Retinal pigment epithelial cell (primary cell): ENCODE data around the gene KRT5.
"Not testable (repeated sequence)": the region's sequence is repeated elsewhere in the genome, so short reads cannot be mapped to it uniquely, and the experiment has no call there.

ENCODE experiments used
- DNase-seq: peaks from one replicate; pipeline ENCODE4 v3.0.0-alpha.2; 2010; ENCODE audit warnings: low read depth
- H3K4me3 ChIP-seq: 2 replicates; pipeline ENCODE4 v1.5.1; 2011; ENCODE audit warnings: mild to moderate bottlenecking, low read length, control low read depth, moderate library complexity
- CTCF ChIP-seq: conservative IDR thresholded peaks from 2 replicates; pipeline ENCODE4 v1.5.1; 2011; ENCODE audit warnings: low read depth, low read length, control low read depth, inconsistent platforms

The KRT5 gene

GRCh38 chr12:52488736-52489135 is 31.5 kb downstream of the KRT5 start:
- no peak for TF ChIP-seq CTCF

GRCh38 chr12:52487744-52488443 is 32.3 kb downstream of the KRT5 start:
- DNase-seq, H3K4me3 ChIP-seq: not testable (repeated sequence)

More at GRCh38 chr12:52488736-52489135, 31.5 kb downstream of the KRT5 start:
- DNase-seq, result no peak
- no peak overlapping the region for H3K4me3 ChIP-seq

GRCh38 chr12:52487211-52487610 is 33.0 kb downstream of the KRT5 start:
- no peak for TF ChIP-seq CTCF
- DNase-seq, result no peak
- no peak overlapping the region for H3K4me3 ChIP-seq

- DNase-seq, result no peak
- no peak for TF ChIP-seq CTCF
- H3K4me3 ChIP-seq, result no peak overlapping the region
These were observed 33.8 kb downstream of the KRT5 start for GRCh38 chr12:52486166-52487105.

GRCh38 chr12:52480073-52480472 is 40.1 kb downstream of the KRT5 start:
- no peak overlapping the region for H3K4me3 ChIP-seq
- no peak for DNase-seq
- no peak for TF ChIP-seq CTCF

GRCh38 chr12:52477651-52478050 is 42.5 kb downstream of the KRT5 start:
- no peak for TF ChIP-seq CTCF
- no peak overlapping the region for H3K4me3 ChIP-seq
- no peak for DNase-seq

GRCh38 chr12:52474212-52474611 is 46.0 kb downstream of the KRT5 start:
- H3K4me3 ChIP-seq, result no peak overlapping the region
- DNase-seq, result no peak
- TF ChIP-seq CTCF, result no peak
